ENCODE data around the gene NR1H3.
"Not testable (repeated sequence)": the region's sequence is repeated elsewhere in the genome, so short reads cannot be mapped to it uniquely, and the experiment has no call there.

Gene NR1H3

GRCh38 chr11:47257517-47258316 is at the start of gene NR1H3:
Gene NR1H3 (plus strand): TSS chr11:47257996. CDS start chr11:47259217, 1,221 bp downstream.
- DNase-seq, result peak; percentile 85 to 96 (median 87)

DNA sequence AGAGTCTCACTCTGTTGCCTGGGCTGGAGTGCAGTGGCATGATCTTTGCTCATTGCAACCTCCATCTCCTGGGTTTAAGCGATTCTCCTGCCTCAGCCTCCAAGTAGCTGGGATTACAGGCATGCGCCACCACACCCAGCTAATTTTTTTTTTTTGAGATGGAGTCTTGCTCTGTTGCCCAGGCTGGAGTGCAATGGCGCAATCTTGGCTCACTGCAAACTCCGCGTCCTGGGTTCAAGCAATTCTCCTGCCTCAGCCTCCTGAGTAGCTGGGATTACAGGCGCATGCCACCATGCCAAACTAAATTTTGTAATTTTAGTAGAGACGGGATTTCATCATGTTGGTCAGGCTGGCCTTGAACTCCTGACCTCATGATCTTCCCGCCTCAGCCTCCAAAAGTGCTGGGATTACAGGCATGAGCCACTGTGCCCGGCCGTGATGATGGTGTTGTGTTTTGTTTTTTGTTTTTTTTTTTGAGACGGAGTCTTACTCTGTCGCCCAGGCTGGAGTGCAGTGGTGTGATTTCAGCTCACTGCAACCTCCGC is 49.7 kb upstream of the NR1H3 start:
- DNase-seq, result not testable (repeated sequence)

DNA sequence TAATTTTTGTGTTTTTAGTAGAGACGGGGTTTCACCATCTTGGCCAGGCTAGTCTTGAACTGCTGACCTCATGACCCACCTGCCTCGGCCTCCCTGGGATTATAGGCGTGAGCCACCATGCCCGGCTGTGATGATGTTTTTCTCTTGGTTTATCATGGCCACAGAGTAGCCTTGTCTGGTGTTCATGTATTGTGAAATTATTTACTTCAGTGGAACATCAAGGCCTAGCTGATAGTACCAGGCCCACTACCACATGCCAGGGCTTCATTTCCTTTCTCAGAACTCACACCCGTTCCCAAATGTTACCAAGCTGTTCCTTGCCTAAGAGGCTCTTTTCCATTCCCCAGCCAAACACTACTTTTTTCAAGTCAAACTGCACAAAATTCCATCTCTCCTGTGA is 49.2 kb upstream of the NR1H3 start:
- DNase-seq, result no peak

DNA sequence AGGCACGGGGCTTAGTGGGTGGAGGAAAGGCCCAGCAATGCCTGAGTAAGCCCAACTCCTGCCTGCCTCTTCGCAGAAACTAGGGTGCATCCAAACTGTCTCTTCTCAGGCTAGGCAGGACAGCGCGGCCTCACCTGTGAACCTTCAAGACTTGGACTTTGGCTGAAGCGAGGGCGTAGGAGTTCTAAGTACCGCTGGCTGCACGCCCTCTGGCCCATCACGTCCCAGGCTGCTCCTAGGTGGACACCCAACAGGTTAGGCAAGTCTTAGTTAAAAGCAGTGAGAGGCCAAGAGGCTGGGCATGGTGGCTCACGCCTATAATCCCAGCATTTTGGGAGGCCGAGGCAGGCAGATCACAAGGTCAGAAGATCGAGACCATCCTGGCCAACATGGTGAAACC is 44.9 kb upstream of the NR1H3 start:
- no peak for DNase-seq

DNA sequence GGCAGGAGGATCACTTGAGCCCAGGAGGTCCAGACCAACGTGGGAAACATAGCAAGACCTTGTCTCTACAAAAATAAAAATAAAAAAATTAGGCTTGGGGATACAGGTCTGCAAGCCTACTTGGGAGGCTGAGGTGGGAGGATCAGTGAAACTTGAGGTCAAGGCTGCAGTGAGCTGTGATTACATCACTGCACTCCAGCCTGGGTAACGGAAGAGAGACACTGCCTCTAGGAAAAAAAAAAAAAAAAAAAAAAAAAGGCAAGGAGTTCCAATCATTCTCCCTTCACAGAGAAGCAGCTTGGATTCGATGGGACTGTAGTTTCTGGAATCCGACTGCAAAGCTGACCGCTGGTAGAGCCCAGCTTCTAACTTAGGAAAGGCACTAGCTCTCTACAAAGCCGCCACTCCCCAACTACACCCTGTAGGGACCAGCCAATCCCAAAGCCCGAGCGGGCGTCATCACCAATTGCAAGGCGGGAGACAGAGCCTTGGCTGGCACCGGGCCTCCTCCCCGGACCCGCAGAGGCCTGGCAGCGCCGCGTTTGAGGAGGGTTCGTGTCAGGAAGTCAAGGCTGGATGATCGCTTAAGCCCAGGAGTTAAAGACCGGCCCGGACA is 43.7 kb upstream of the NR1H3 start:
- peak; percentile 93 to 94 (median 94) for DNase-seq

DNA sequence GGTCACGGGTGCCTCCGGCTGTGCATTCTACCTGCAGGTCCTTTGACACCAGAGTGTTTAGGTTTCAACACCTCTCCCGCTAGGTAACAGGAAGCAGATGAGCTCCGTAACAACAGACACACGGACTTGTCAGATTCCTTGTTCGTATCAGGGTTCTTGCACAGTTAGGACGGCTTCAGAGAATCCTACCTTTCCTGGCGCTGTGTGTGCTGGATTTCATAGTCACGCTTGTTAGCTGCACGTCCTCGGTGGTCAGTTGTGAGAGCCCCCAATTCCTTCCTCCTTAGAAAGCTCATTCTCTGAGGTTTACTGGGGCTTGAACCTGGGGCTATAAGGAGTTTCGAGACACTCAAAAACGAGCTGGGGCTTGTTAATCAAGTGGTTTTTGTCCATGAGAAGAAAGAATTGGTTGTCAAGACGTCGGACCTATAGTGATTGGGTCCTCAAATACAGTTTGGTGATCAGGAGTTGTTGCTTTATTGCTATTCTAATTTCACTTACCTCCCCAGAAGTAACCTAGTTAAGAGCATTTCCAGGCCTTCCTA is 42.4 kb upstream of the NR1H3 start:
- no peak for DNase-seq

- peak; percentile 77 to 88 (median 80) for DNase-seq
These were observed 41.5 kb upstream of the NR1H3 start for GRCh38 chr11:47216121-47216798.

DNA sequence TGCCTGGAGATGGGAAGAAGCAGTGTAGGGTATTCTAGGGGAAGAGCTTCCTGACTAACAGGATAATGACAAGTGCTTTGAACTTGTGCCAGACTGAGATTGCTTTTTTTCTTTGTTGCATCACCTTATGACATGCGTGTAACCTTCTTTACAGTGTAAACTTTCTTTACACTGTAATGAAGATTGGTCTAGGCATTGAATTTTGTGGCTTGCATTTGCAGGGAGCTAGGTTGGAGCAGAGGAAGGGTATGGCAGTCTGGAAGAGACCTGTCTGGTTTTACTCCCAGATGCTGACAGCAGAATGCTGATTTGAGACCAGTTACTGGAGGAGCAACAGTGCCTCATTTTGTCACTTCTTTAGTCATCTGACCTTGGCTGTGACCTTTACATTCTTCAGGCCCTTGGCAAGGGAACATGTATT is 37.4 kb upstream of the NR1H3 start:
- peak in 1 of 3 donors; percentile 32 for DNase-seq

GRCh38 chr11:47222696-47223095 is 35.1 kb upstream of the NR1H3 start:
- no peak for DNase-seq

- DNase-seq, result peak; percentile 46 to 59 (median 59)
These were observed 32.0 kb upstream of the NR1H3 start for GRCh38 chr11:47225552-47226400.

- no peak for DNase-seq
These were observed 28.6 kb upstream of the NR1H3 start for GRCh38 chr11:47229161-47229560.

- no peak for DNase-seq
These were observed 24.7 kb upstream of the NR1H3 start for GRCh38 chr11:47233051-47233450.

DNA sequence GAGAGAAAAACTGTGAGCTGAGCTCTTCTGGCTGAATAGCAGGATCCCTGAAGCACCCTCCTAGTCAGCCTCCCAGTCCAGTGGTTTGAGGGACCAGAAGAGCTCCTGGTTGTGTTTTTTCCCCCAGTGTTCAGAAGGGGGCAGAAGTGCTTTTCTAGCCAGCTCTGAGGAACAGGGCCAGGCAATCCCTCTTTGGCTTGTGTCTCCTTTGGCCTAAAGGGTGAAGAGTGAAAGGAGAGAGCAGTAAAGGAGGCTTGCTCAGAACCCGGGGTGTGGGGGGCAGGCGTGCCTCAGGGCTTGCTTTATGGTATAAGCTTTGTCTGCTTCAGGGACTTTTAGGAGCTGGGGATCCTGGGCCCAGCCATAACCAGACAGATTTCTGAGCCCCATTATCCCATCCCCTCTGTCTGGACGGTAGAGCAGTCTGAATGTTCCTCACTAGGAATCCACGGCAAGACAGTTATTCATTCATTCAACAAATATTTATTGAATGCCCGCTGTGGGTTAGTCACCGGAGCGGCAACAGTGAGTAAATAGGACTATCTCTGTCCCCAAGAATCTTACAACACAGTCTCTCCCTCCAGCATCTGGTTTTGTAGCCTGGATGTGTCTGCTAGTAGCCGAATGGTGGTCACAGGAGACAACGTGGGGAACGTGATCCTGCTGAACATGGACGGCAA is 23.7 kb upstream of the NR1H3 start:
- DNase-seq, result peak; percentile 69 to 76 (median 74)

- no peak for DNase-seq
These were observed 23.1 kb upstream of the NR1H3 start for GRCh38 chr11:47234669-47235100.

DNA sequence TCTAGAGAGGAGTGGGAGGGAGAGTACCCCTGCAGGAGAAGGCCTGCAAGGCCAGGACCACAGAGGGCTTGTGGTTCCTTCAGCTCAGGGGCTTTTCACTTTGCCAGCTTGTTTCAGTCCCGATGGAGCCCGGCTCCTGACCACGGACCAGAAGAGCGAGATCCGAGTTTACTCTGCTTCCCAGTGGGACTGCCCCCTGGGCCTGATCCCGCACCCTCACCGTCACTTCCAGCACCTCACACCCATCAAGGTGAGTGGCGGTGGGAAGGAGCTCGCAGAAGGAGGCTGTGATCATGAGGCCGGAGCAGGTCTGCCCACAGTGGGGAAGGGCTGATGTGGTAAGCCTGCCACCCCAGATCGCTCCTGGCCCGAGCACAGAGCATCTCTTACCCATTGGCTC is 22.6 kb upstream of the NR1H3 start:
- DNase-seq, result no peak

DNA sequence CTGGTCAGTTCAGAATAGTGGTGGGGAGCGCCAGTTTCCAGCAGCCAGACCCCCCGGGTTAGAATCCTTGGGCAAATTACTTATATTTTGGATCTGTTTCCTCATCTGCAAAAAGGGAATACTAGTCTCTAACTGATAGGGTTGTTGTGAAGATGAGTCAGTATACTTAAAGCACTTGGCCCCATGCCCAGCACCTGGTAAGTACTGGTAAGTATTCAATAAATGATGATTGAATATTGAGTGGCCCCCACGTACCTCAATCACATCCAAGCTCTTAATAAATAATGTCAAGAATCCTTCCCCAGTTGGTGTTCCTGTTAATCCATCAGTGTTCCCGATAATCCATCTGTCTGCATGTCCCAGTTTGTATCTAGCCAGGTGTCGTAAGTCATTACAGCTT is 21.3 kb upstream of the NR1H3 start:
- no peak for DNase-seq

GRCh38 chr11:47239852-47240251 is 17.9 kb upstream of the NR1H3 start:
- no peak for DNase-seq

- peak; percentile 88 to 95 (median 90) for DNase-seq
These were observed 15.9 kb upstream of the NR1H3 start for GRCh38 chr11:47241841-47242301.

DNA sequence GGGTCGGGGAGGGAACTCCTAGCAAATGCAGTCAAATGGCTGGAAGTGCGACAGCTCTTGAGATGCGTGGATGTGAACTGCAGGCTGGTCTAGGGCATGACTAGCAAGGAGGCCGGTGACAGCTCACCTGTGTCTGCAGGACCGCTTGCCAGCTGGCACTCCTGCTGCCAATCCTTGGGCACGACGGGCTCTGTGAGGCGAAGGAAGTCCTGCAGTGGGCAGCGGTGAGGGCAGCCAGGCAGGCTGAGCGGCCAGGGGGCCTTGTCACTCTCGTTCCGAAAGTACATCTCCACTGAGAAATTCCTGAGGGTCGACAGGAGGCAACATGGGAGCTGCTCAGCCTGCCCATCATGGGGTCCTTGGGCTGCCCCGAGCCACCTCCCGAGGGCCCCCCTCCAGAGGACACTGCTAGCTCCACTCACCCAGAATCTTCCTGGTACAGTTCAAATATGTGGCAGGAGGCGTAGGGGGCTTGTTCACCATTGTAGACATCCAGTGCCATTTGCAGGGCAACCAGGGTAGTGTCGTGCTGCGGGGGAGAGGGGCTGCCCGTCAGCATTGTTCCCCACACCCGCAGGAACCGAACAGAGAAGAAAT is 15.1 kb upstream of the NR1H3 start:
- no peak for DNase-seq

DNA sequence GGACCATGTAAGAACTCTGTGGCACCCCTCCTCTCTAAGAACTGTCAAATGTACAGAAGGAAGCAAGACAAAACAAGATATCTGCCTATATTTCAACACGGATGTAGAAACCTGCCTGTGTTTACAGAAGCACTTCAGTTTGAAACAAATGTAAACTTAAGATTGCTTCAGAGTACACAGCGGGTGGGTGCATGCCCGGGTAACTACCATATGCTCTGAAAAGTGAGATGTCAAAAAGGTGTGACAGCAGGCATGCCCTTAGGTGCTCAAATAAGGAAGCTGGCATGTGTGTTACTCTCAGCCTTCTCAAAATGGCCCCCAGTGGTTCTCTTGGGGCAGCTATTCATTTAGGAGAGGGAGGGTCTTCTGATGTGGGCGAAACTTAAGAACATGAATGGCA is 14.3 kb upstream of the NR1H3 start:
- no peak for DNase-seq

Measured in suppressor macrophage treated with lipopolysaccharide for 1 hour (primary cell).